Stimulated activated CD8-positive, alpha-beta memory T cell treated with anti-CD3 and anti-CD28 coated beads, Interleukin-12 subunit alpha, Interleukin-12 subunit beta, amount 100 ng/mL, for 24 hours (primary cell): ENCODE measurements around the gene PLCE1.
"Not testable (repeated sequence)": the region's sequence is repeated elsewhere in the genome, so short reads cannot be mapped to it uniquely, and the experiment has no call there.

ENCODE experiments used
- DNase-seq: peaks from one replicate; pipeline ENCODE4 v3.0.0-alpha.2; 2020; ENCODE audit errors: extremely low read depth

PLCE1 gene

GRCh38 chr10:93993782-93994437 lies at the start of gene PLCE1:
Gene PLCE1, plus strand, starts transcription at chr10:93993931. Its CDS starts 37,116 bp downstream, at chr10:94031047.
- no peak for DNase-seq

GRCh38 chr10:93945819-93946218 lies 47.9 kb upstream of the PLCE1 start:
- DNase-seq: no peak

GRCh38 chr10:93947055-93947454 lies 46.7 kb upstream of the PLCE1 start:
- DNase-seq: no peak

- no peak for DNase-seq
Measured at GRCh38 chr10:93947524-93947923, 46.2 kb upstream of the PLCE1 start.

DNA sequence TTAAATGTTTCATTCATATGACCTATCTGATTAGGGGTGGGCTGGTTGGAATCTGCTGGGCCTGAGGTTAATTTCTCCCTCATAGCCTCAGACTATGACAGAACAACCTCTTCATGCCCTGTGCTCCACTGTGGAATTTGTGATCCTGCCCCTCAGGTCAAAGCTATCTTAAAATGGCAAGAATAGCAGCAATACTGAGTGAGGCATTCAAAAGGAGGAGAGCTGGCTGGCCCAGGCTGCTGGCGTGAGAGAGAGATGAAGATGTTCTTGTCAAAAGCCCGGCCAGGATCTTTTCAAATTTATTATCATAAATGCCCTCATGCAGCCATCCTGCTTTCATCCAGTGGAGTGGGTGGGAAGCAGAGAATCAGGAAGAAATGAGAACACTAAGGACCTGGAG lies 41.8 kb upstream of the PLCE1 start:
- DNase-seq: no peak

DNA sequence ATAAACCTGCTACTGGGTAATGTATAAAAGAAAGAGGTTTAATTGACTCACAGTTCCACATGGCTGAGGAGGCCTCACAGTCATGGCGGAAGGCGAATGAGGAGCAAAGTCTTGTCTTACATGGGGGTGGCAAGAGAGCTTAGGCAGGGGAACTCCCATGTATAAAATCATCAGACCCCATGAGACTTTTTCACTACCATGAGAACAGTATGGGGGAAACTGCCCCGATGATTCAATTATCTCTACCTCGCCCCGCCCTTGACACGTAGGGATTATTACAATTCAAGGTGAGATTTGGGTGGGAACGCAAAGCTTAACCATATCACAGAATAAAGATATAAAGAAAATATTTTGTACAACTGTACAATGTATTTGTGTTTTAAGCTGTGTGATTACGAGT lies 39.4 kb upstream of the PLCE1 start:
- DNase-seq: no peak

DNA sequence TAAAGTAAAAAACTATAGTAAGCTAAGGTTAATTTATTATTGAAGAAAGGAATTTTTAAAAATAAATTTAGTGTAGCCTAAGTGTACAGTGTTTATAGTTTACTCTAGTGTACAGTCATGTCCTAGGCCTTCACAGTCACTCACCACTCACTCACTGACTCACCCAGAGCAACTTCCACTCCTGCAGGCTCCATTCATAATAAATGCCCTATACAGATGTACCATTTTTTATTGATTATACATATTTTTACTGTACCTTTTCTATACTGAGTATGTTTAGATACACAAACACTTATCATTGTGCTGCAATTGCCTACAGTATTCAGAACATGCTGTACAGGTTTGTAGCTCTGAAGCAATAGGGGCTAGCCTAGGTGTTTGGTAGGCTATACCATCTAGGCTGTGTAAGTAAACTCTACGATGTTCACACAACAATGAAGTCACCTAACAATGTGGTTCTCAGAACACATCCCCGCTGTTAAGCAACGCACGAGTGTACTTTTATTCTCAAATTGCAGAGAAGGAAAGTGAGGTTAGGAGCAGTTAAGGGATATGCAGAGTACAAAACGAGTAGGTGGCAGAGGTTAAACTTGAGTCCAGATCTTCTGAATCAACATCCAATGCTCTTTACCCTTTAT lies 38.9 kb upstream of the PLCE1 start:
- DNase-seq: no peak

DNA sequence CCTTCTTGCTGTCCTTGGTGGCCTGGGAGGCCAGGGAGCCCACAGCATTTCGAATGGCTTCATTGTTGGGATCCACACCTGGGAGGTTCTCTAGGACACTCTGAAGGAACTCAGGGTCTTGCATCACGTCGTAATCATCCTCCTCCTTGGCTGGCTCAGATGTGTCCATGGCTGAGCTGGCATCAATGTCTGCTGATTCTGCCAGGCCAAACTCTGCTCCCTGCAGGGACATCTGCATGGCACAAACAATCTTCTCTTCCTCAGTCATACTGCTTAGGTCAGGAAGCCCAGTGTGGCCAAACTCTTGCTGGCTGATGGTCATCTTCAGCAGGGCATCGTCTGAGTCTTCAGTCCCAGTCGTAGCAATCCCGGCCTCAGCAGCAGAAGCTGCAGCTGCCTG lies 34.9 kb upstream of the PLCE1 start:
- DNase-seq: no peak

GRCh38 chr10:93960988-93961387 lies 32.7 kb upstream of the PLCE1 start:
- not testable (repeated sequence) for DNase-seq

- no peak for DNase-seq
Measured at GRCh38 chr10:93962973-93963372, 30.8 kb upstream of the PLCE1 start.

- DNase-seq: no peak
Measured at GRCh38 chr10:93963434-93963833, 30.3 kb upstream of the PLCE1 start.

DNA sequence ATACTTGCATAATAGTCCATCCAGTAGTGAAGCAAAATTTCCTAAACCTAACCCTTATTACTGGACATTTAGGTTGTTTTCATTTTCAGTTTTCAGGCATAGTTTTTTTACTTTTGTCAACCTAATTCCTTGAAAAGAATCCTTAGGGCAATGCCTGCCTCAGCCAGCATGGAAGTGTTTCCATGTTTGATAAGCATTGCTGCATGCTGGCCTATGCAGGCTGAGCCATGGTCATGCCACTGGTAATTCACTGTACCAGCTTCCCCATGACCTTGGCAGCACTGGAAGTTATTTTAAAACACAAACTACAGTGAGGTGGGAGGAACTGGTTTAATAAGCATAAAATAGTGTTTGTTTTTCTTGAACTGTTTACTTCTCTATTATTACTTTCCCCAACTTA lies 27.8 kb upstream of the PLCE1 start:
- no peak for DNase-seq

DNA sequence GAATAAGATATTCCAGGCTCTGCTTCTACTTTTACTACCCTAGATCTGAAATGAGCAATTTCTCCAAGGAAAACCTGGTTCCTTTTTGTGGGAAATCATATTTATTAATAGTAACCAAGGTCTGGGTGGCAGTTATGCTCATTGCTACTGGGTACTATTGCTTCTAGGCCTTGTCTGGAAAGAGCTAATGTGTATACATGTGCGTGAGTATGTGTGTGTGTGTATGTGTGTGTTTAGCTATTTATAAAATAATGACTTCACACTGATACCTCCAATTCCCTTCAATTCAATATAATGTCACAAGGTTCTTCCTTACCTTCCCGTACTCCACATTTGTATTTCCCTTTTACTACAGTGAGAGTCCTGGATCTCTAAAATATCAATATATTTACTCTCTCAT lies 26.0 kb upstream of the PLCE1 start:
- DNase-seq: no peak

- DNase-seq: no peak
Measured at GRCh38 chr10:93968540-93968945, 25.2 kb upstream of the PLCE1 start.

DNA sequence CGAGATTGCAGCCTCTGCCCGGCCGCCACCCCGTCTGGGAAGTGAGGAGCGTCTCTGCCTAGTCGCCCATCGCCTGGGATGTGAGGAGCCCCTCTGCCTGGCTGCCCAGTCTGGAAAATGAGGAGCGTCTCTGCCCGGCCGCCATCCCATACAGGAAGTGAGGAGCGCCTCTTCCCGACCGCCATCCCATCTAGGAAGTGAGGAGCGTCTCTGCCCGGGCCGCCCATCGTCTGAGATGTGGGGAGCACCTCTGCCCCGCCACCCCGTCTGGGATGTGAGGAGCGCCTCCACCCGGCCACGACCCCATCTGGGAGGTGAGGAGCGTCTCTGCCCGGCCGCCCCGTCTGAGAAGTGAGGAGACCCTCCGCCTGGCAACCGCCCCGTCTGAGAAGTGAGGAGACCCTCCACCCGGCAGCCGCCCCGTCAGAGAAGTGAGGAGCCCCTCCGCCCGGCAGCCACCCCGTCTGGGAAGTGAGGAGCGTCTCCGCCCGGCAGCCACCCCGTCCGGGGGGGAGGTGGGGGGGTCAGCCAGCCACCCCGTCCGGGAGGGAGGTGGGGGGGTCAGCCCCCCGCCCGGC lies 23.2 kb upstream of the PLCE1 start:
- not testable (repeated sequence) for DNase-seq

DNA sequence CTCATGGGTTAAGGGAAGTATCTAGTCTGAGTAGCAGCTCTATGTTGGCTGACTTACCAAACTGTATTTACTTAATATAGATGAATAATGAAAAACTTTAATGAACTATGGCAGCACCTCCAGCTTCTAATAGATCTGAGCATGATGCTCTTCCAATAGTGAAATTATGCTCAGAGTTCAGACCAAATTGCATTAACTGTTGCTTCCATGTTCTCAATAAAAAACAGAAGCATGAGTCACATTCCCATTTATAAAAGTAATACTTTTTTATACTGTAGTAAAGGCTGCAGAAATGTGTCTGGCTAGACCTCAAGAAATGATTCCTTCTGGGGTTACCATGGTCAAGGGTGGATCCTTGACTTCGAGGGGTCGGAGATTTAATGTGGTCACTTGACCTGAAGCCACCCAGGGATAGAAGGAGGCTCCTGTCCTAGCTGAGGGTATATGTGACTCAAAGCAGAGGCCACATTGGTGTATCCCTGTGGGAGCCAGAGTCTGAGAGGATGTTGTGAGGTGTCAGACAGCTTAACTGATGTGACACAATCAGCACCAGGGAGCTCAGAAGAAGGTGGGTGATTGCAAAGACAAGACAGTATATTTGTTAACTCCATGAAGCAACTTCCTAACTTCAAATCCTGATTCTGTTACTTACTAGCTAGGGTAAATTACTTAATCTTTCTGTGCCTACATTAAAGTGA lies 19.8 kb upstream of the PLCE1 start:
- DNase-seq: no peak

- DNase-seq: no peak
Measured at GRCh38 chr10:93977442-93977841, 16.3 kb upstream of the PLCE1 start.

DNA sequence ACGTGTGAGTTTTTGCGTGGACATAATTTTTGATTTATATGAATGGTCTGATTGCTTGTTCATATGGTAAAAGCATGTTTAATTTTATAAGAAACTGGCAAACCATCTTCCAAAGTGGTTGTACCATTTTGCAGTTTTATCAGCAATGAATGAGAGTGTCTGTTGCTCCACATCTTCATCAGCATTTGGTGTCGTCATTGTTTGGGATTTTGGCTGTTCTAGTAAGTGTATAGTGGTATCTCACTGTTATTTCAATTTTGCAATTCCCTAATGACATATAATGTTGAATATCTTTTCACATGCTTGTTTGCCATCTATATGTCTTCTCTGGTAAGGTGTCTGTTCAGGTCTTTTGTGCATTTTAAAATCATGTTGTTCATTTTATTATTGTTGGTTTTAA lies 13.2 kb upstream of the PLCE1 start:
- no peak for DNase-seq

DNA sequence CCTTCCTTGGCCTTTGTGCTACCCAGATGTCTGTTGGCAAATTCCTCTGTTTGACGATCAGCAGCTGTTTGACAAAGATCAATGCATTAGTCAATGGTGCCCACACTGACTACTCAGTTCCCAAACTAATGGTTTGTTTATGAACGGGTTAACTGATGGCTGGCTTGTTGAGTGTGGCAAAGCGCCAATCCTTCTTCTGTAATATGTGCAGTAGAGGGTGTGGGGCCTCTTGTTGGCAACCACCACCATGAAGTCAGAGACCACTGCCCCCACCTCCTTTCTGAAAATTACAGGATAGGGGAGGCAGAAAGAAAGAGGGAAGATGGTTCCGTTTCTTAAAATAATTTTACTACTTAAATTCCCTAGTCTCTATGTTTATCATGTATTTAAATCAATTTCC lies 2.6 kb upstream of the PLCE1 start:
- DNase-seq: no peak

DNA sequence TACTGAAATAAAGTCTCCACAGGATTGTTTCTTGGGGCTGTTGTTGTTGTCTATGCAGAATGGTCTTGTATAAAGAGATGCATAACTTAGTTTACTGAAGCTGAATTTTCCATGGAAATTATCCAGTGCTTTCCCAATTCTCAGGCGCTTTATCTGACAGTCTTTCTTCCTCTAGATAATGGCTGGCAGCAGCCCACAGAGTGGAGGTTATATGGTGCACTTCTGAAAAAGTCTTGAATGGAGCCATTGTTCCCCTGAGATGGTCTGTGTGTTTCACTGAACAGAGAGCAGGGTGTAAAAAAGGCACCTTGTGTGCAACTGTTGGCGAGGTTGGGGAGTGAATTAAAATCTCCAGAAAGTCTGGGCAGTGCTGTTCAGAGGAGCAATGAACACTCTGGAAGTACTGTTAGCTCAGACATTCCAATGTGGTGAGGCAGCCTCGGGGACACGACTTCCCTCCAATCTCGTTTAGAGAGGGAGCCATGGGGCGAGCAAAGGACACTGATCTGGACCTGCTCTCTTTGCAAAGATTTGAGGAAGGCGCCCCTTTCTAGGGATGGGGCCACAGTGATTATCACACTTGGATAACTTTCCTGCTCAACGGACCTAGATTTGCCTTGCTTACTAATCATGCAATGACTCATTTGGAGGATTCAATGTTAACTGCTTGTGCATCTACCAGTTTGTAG lies 2.0 kb upstream of the PLCE1 start:
- DNase-seq: no peak

DNA sequence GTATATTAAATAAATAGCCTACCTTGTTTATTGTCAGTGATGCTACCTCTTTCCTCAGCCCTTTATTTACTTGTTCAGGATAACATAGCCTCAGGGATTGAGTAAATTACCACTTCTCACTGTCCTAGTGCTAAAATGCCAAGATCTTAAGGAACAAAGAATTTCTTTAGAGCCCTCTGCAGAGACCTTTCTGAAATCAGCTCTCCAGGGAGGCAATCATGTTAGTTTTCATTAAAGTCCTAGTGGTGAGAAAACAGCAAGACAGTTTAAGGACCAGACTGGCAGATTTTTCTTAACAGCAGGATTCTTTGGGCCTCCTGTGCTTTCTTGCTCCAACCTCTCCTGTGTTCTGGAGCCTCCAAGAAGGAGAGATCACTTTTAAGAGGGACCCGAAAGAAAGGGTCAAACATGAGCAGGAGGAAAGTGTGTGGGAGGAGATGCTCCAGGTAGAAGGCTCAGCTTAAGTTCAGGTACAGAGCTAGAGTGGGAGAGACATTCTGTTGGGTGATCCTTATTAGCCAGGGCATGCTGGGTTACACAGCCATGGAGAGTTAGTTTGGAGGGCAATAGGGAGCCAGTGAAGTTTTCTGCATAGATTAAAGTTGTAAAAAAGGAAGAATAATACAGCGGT lies 1.2 kb upstream of the PLCE1 start:
- no peak for DNase-seq

DNA sequence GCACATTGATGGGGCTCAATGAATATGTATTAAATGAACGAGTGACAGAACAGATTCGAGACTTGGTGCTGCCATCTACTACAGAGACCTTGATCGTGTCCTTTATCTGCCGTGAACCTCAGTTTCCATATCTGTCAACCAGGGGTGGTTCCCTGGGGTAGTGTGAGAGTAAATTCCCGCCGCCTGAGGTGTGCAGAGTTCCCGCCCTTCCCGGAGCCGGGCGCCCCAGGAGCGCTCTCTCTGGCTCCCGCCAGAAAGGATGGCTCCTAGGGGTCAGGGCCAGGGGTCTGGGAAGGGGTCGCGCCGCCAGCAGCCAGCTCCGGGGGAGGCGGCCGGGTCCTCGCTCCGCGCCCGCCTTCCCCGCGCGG lies 333 bp upstream of the PLCE1 start:
- no peak for DNase-seq
